ENCODE measurements around the gene HNMT.
"Not testable (repeated sequence)": the region's sequence is repeated elsewhere in the genome, so short reads cannot be mapped to it uniquely, and the experiment has no call there.

The HNMT gene

GRCh38 chr2:138037090-138037489 lies 72.8 kb downstream of the HNMT start:
- H3K9me3 ChIP-seq (ENCODE audit: insufficient read depth, low read length): no peaks in the 10 kb centered on the region
- H3K9ac ChIP-seq (ENCODE audit: low read length): no peak overlapping the region
- H3K4me3 ChIP-seq (ENCODE audit: insufficient read depth, low read length, poor library complexity, severe bottlenecking): no peak overlapping the region
- H3K9me2 ChIP-seq (replicated peaks; ENCODE audit: insufficient read depth, low read length): no peaks in the 10 kb centered on the region
- H3K27ac ChIP-seq (ENCODE audit: low read depth, low read length): no peak overlapping the region
- H4K20me1 ChIP-seq (ENCODE audit: low read depth, low read length): no peaks in the 10 kb centered on the region
- H3K4me2 ChIP-seq (ENCODE audit: low read depth, low read length, poor library complexity, severe bottlenecking): no peak overlapping the region
- H3K36me3 ChIP-seq (ENCODE audit: low read length): no peaks in the 10 kb centered on the region
- no peak for TF ChIP-seq EZH2phosphoT487 (conservative IDR thresholded peaks at IDR 0.05; ENCODE audit: low read length)
- no peak for TF ChIP-seq CTCF (IDR thresholded peaks at IDR 0.05; ENCODE audit: insufficient read depth, low read length, poor library complexity, severe bottlenecking)
- no peaks in the 10 kb centered on the region for H3K27me3 ChIP-seq (ENCODE audit: low read length)
- no peak overlapping the region for H2AFZ ChIP-seq (ENCODE audit: low read depth, low read length, severe bottlenecking)
- H3K79me2 ChIP-seq (ENCODE audit: insufficient read depth, low read length): no peaks in the 10 kb centered on the region
- H3F3A ChIP-seq (ENCODE audit: insufficient read depth): no peaks in the 10 kb centered on the region

- H3K9me3 ChIP-seq (ENCODE audit: insufficient read depth, low read length): no peaks in the 10 kb centered on the region
- peaks cover 2% of the 10 kb centered on the region; the same call in 1 of the 2 replicates for H3K27me3 ChIP-seq (ENCODE audit: low read length)
- H2AFZ ChIP-seq (ENCODE audit: low read depth, low read length, severe bottlenecking): no peak overlapping the region
- no peaks in the 10 kb centered on the region for H4K20me1 ChIP-seq (ENCODE audit: low read depth, low read length)
- no peak overlapping the region for H3K27ac ChIP-seq (ENCODE audit: low read depth, low read length)
- H3K36me3 ChIP-seq (ENCODE audit: low read length): no peaks in the 10 kb centered on the region
- no peaks in the 10 kb centered on the region for H3F3A ChIP-seq (ENCODE audit: insufficient read depth)
- no peaks in the 10 kb centered on the region for H3K79me2 ChIP-seq (ENCODE audit: insufficient read depth, low read length)
- no peak overlapping the region for H3K4me2 ChIP-seq (ENCODE audit: low read depth, low read length, poor library complexity, severe bottlenecking)
- no peak overlapping the region for H3K4me3 ChIP-seq (ENCODE audit: insufficient read depth, low read length, poor library complexity, severe bottlenecking)
- H3K9ac ChIP-seq (ENCODE audit: low read length): no peak overlapping the region
- no peak for TF ChIP-seq EZH2phosphoT487 (conservative IDR thresholded peaks at IDR 0.05; ENCODE audit: low read length)
- TF ChIP-seq CTCF (IDR thresholded peaks at IDR 0.05; ENCODE audit: insufficient read depth, low read length, poor library complexity, severe bottlenecking): no peak
- H3K9me2 ChIP-seq (replicated peaks; ENCODE audit: insufficient read depth, low read length): no peaks in the 10 kb centered on the region
Observed at GRCh38 chr2:138040616-138041015, 76.3 kb downstream of the HNMT start.

- no peaks in the 10 kb centered on the region for H3K36me3 ChIP-seq (ENCODE audit: low read length)
Observed at GRCh38 chr2:138042311-138042710, 78.0 kb downstream of the HNMT start.

GRCh38 chr2:138043588-138043987 lies 79.3 kb downstream of the HNMT start:
- not testable (repeated sequence) for H3K79me2 ChIP-seq (ENCODE audit: insufficient read depth, low read length); H4K20me1 ChIP-seq (ENCODE audit: low read depth, low read length); H3K27ac ChIP-seq (ENCODE audit: low read depth, low read length); H3K27me3 ChIP-seq (ENCODE audit: low read length); H3F3A ChIP-seq (ENCODE audit: insufficient read depth); H3K4me3 ChIP-seq (ENCODE audit: insufficient read depth, low read length, poor library complexity, severe bottlenecking); H3K4me2 ChIP-seq (ENCODE audit: low read depth, low read length, poor library complexity, severe bottlenecking); H3K36me3 ChIP-seq (ENCODE audit: low read length); H3K9me3 ChIP-seq (ENCODE audit: insufficient read depth, low read length); H3K9me2 ChIP-seq (replicated peaks; ENCODE audit: insufficient read depth, low read length); H2AFZ ChIP-seq (ENCODE audit: low read depth, low read length, severe bottlenecking); H3K9ac ChIP-seq (ENCODE audit: low read length)

More at GRCh38 chr2:138042311-138042710, 78.0 kb downstream of the HNMT start:
- no peaks in the 10 kb centered on the region for H3F3A ChIP-seq (ENCODE audit: insufficient read depth)
- H4K20me1 ChIP-seq (ENCODE audit: low read depth, low read length): no peaks in the 10 kb centered on the region
- H3K4me2 ChIP-seq (ENCODE audit: low read depth, low read length, poor library complexity, severe bottlenecking): no peak overlapping the region
- no peak overlapping the region for H3K4me3 ChIP-seq (ENCODE audit: insufficient read depth, low read length, poor library complexity, severe bottlenecking)
- H3K9me3 ChIP-seq (ENCODE audit: insufficient read depth, low read length): no peaks in the 10 kb centered on the region
- no peaks in the 10 kb centered on the region for H3K9me2 ChIP-seq (replicated peaks; ENCODE audit: insufficient read depth, low read length)
- no peak overlapping the region for H2AFZ ChIP-seq (ENCODE audit: low read depth, low read length, severe bottlenecking)
- H3K9ac ChIP-seq (ENCODE audit: low read length): no peak overlapping the region
- no peaks in the 10 kb centered on the region for H3K79me2 ChIP-seq (ENCODE audit: insufficient read depth, low read length)
- TF ChIP-seq EZH2phosphoT487 (conservative IDR thresholded peaks at IDR 0.05; ENCODE audit: low read length) (no peak), CTCF (IDR thresholded peaks at IDR 0.05; ENCODE audit: insufficient read depth, low read length, poor library complexity, severe bottlenecking) (no peak)
- H3K27ac ChIP-seq (ENCODE audit: low read depth, low read length): no peak overlapping the region
- peaks cover 2% of the 10 kb centered on the region; the same call in 1 of the 2 replicates for H3K27me3 ChIP-seq (ENCODE audit: low read length)
